Liver (tissue), 9 donors: Measurements from ENCODE around the gene FBXO3. TPM values are rescaled to one million over a fixed set of nuclear protein-coding genes. Genes with fewer than 3 reads are reported as not detected.

ENCODE experiments used
- DNase-seq: peaks from one replicate; pipeline ENCODE4 v3.0.0-alpha.2; 2017; ENCODE audit warnings: low spot score
- H3K27ac ChIP-seq, 2 donors: one replicate each; pipeline ENCODE4 v1.7.0; 2013; ENCODE audit warnings: inconsistent platforms in 2 of 2, low read length in 2 of 2, control low read depth in 1 of 2, low read depth in 1 of 2, mild to moderate bottlenecking in 1 of 2
- H3K27me3 ChIP-seq, 4 donors: one replicate each; pipeline versions ENCODE4 v1.6.1 to v1.7.0; 2013; ENCODE audit warnings: low read length in 3 of 4, inconsistent platforms in 1 of 4, mild to moderate bottlenecking in 1 of 4, moderate library complexity in 1 of 4; ENCODE audit not compliant: control insufficient read depth in 4 of 4, insufficient read depth in 4 of 4
- H3K36me3 ChIP-seq, 4 donors: one replicate each; pipeline versions ENCODE4 v1.6.1 to v1.7.0; 2013; ENCODE audit warnings: low read length in 3 of 4, mild to moderate bottlenecking in 3 of 4, low read depth in 1 of 4, moderate library complexity in 1 of 4; ENCODE audit not compliant: control insufficient read depth in 4 of 4, insufficient read depth in 3 of 4
- H3K4me1 ChIP-seq, 4 donors: one replicate each; pipeline versions ENCODE4 v1.6.1 to v1.7.0; 2013; ENCODE audit warnings: low read length in 3 of 4, mild to moderate bottlenecking in 3 of 4, moderate library complexity in 1 of 4; ENCODE audit not compliant: control insufficient read depth in 4 of 4, insufficient read depth in 4 of 4
- H3K4me3 ChIP-seq, 3 donors: one replicate each; pipeline versions ENCODE4 v1.6.1 to v1.7.0; 2013; ENCODE audit warnings: low read length in 3 of 3, control low read depth in 1 of 3, low read depth in 1 of 3, mild to moderate bottlenecking in 1 of 3
- H3K9ac ChIP-seq, 2 donors: one replicate each; pipeline ENCODE4 v1.7.0; 2013; ENCODE audit warnings: low read length in 2 of 2, mild to moderate bottlenecking in 2 of 2, moderate library complexity in 2 of 2, control low read depth in 1 of 2, low read depth in 1 of 2
- H3K9me3 ChIP-seq, 4 donors: one replicate each; pipeline versions ENCODE4 v1.6.1 to v1.7.0; 2013; ENCODE audit warnings: low read length in 3 of 4; ENCODE audit not compliant: control insufficient read depth in 4 of 4
- EGR1 ChIP-seq, 2 donors: IDR thresholded peaks; 2 replicates each; pipeline ENCODE4 v1.6.1; 2016 to 2018; ENCODE audit warnings: antibody characterized with exemption in 2 of 2, low read depth in 2 of 2
- FOXA1 ChIP-seq: IDR thresholded peaks from 2 replicates; pipeline ENCODE4 v1.6.1; 2016; ENCODE audit warnings: antibody characterized with exemption
- FOXA2 ChIP-seq: IDR thresholded peaks from 2 replicates; pipeline ENCODE4 v1.6.1; 2016; ENCODE audit warnings: antibody characterized with exemption
- GABPA ChIP-seq, 2 donors: IDR thresholded peaks in 1 of 2; conservative IDR thresholded peaks in 1 of 2; 2 replicates each; pipeline ENCODE4 v1.6.1; 2016; ENCODE audit warnings: antibody characterized with exemption in 2 of 2, mild to moderate bottlenecking in 1 of 2, moderate library complexity in 1 of 2
- HNF4A ChIP-seq, 2 donors: conservative IDR thresholded peaks; 2 replicates each; pipeline ENCODE4 v1.6.1; 2016; ENCODE audit warnings: antibody characterized with exemption in 2 of 2, mild to moderate bottlenecking in 2 of 2
- HNF4G ChIP-seq: IDR thresholded peaks from 2 replicates; pipeline ENCODE4 v1.6.1; 2016; ENCODE audit warnings: antibody characterized with exemption
- JUND ChIP-seq, 2 donors: IDR thresholded peaks; 2 replicates each; pipeline ENCODE4 v1.6.1; 2016; ENCODE audit warnings: antibody characterized with exemption in 2 of 2
- NR2F2 ChIP-seq: IDR thresholded peaks from 2 replicates; pipeline ENCODE4 v1.6.1; 2016; ENCODE audit warnings: antibody characterized with exemption
- RXRA ChIP-seq, 2 donors: IDR thresholded peaks; 2 replicates each; pipeline ENCODE4 v1.6.1; 2017 to 2018; ENCODE audit warnings: antibody characterized with exemption in 2 of 2, mild to moderate bottlenecking in 1 of 2
- SP1 ChIP-seq: IDR thresholded peaks from 2 replicates; pipeline ENCODE4 v1.6.1; 2018; ENCODE audit warnings: antibody characterized with exemption, mild to moderate bottlenecking
- TAF1 ChIP-seq: conservative IDR thresholded peaks from 2 replicates; pipeline ENCODE4 v1.6.1; 2016; ENCODE audit warnings: antibody characterized with exemption, mild to moderate bottlenecking
- YY1 ChIP-seq: IDR thresholded peaks from 2 replicates; pipeline ENCODE4 v1.6.1; 2016; ENCODE audit warnings: antibody characterized with exemption, mild to moderate bottlenecking
- WGBS: extraction: QIAGEN DNeasy Blood & Tissue Kit; methylation state at CpG from one replicate; pipeline ENCODE4 v1.1.7; 2013; 5-methylcytosine and 5-hydroxymethylcytosine counted together
- polyA plus RNA-seq, 2 donors: library from polyadenylated mRNA; stranded (reverse) in 1 of 2; unstranded in 1 of 2; fragments of 200-250 nt in 1 of 2; fragments of >200 nt in 1 of 2; fragmentation: Nextera tagmentation in 1 of 2; extraction: Ambion mirVana in 1 of 2; gene quantifications; one replicate each; pipeline versions ENCODE4 v1.2.1 to v1.2.3, GENCODE V29; 2013 to 2015
- total RNA-seq, 2 donors: library from RNA; depleted of rRNA; stranded (reverse); fragments of >200 nt; gene quantifications; one replicate each; pipeline ENCODE4 v1.2.3, GENCODE V29; 2014
- TF ChIP-seq, protein P1 (sequence below): IDR thresholded peaks from 2 replicates; pipeline ENCODE4 v1.6.1; 2016; ENCODE audit warnings: antibody characterized with exemption
- TF ChIP-seq, protein P2 (sequence below): IDR thresholded peaks from 2 replicates; pipeline ENCODE4 v1.6.1; 2016; ENCODE audit warnings: antibody characterized with exemption
- TF ChIP-seq, protein P3 (sequence below): IDR thresholded peaks from 2 replicates; pipeline ENCODE4 v1.6.1; 2016; ENCODE audit warnings: antibody characterized with exemption
- TF ChIP-seq, protein P4 (sequence below): fragments of 150-350 bp; IDR thresholded peaks from 2 replicates; pipeline ENCODE4 v1.5.1; 2017; ENCODE audit warnings: improper control_type of control experiment, low read depth, low read length; ENCODE audit not compliant: missing input control
- TF ChIP-seq, protein P5 (sequence below): IDR thresholded peaks from 2 replicates; pipeline ENCODE4 v1.6.1; 2016; ENCODE audit warnings: antibody characterized with exemption, mild to moderate bottlenecking
- donor health status: healthy.
- donor health status: healthy.
- donor health status: healthy.
- donor health status: healthy.
- donor health status: healthy.

The FBXO3 gene
- total and polyA plus RNA-seq, 4 donors, result 12.2 to 36.4 (median 18.8) TPM

DNA sequence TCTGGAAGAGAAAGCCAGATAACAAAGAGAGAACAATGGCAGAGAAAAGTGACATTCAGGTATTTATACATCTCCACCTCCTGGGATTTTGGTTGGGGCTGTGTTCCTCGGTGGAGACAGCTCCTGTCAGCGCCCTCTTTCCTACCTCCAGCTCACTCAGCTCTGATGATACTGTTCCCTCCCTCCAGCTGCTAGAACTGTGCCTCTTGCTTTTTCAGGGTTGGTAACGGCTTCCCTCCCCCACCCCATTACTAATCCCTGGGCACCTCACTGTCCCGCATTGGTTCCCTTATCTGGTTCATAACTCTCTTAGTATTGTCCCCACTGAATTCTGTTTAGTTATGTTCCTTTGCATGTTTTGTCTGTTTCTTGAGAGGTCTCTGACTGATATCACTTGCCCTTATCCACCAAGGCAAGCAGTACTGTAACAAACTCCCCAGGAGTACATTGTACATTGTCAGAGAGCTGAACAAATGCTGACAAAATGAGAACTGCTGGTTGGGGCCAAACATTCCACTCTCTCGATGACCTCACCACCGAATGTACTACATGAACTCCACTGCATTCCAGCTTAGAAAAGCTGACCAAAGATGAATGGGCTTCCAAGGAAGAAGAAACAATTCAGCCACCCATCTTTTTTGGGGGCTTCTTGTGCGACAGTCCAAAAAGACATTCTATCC is 5.7 kb upstream of the FBXO3 start:
- Histone ChIP-seq H3K27ac (no peak overlapping the region), H3K27me3 (no peaks in the 10 kb centered on the region), H3K4me1 (peaks cover 0 to 2% (median under 1%) of the 10 kb centered on the region in 4 donors), H3K4me3 (no peak overlapping the region), H3K36me3 (no peaks in the 10 kb centered on the region), H3K9me3 (no peaks in the 10 kb centered on the region), H3K9ac (no peak overlapping the region)
- TF ChIP-seq YY1 (no peak), FOXA1 (no peak), JUND (IDR thresholded peaks at IDR 0.05) (no peak), NR2F2 (no peak), SP1 (no peak), HNF4A (conservative IDR thresholded peaks at IDR 0.05) (no peak), RXRA (IDR thresholded peaks at IDR 0.05) (no peak), HNF4G (no peak), GABPA (IDR thresholded peaks at IDR 0.05 in 1 of 2, conservative IDR thresholded peaks at IDR 0.05 in 1 of 2) (no peak)
- TF ChIP-seq, protein P1, sequence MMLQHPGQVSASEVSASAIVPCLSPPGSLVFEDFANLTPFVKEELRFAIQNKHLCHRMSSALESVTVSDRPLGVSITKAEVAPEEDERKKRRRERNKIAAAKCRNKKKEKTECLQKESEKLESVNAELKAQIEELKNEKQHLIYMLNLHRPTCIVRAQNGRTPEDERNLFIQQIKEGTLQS, result no peak
- TF ChIP-seq, protein P2, sequence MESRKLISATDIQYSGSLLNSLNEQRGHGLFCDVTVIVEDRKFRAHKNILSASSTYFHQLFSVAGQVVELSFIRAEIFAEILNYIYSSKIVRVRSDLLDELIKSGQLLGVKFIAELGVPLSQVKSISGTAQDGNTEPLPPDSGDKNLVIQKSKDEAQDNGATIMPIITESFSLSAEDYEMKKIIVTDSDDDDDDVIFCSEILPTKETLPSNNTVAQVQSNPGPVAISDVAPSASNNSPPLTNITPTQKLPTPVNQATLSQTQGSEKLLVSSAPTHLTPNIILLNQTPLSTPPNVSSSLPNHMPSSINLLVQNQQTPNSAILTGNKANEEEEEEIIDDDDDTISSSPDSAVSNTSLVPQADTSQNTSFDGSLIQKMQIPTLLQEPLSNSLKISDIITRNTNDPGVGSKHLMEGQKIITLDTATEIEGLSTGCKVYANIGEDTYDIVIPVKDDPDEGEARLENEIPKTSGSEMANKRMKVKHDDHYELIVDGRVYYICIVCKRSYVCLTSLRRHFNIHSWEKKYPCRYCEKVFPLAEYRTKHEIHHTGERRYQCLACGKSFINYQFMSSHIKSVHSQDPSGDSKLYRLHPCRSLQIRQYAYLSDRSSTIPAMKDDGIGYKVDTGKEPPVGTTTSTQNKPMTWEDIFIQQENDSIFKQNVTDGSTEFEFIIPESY, result no peak
- DNase-seq, result no peak
- WGBS, result 74% methylated on average over 7 of the region's 7 CpGs

DNA sequence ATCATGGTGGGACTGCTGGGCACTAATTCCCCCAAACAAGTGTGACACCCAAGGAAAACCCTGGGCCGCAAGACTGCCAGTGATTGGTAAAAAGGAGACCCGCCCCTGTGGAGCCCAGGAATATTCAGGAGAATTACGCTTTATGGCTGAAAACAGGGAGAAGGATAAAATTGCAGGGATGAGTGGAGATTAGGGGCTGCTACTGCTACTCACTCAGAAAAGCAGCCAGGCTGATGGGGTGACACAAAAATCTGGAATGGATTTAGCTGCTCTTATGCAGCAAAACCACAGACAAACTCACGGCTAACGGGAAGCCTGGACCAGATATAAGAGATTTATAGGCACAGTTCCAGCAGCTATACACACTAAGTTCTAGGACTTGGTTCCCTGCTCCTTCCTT is 4.4 kb upstream of the FBXO3 start:
- Histone ChIP-seq H3K27ac (no peak overlapping the region), H3K36me3 (no peaks in the 10 kb centered on the region), H3K9me3 (no peaks in the 10 kb centered on the region), H3K4me1 (peaks cover 0 to 8% (median 2%) of the 10 kb centered on the region in 4 donors), H3K9ac (no peak overlapping the region), H3K4me3 (no peak overlapping the region), H3K27me3 (no peaks in the 10 kb centered on the region)
- no peak for TF ChIP-seq HNF4A (conservative IDR thresholded peaks at IDR 0.05)
- TF ChIP-seq, protein P3, sequence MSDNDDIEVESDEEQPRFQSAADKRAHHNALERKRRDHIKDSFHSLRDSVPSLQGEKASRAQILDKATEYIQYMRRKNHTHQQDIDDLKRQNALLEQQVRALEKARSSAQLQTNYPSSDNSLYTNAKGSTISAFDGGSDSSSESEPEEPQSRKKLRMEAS, result no peak
- TF ChIP-seq EGR1 (IDR thresholded peaks at IDR 0.05; ENCODE audit: low read depth in 2 of 2), result no peak
- no peak for DNase-seq
- 76% methylated on average over 5 of the region's 5 CpGs for WGBS

DNA sequence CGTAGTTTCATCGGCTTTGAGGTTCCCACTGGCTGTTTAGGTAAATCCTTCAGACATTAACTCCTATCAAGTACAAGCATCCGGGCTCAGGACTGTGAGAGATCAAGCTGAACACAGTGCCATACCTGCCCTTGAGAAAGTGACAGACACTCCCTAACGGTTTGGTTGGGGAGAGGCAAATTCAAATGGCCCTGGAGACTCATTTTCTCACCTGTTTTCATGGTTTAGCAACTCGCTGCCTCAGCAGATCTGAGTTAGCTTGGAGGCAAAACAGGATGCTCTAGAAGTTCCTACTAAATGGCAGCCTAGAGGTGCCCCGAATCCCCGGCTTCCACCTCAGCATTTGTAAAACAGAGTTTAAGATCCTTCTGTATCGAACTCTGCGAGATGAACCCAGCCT is 3.6 kb upstream of the FBXO3 start:
- H3K36me3 ChIP-seq, result no peaks in the 10 kb centered on the region
- H3K4me1 ChIP-seq, result peaks cover 0 to 16% (median 9%) of the 10 kb centered on the region in 4 donors
- no peak overlapping the region for H3K27ac ChIP-seq
- no peaks in the 10 kb centered on the region for H3K9me3 ChIP-seq
- no peaks in the 10 kb centered on the region for H3K27me3 ChIP-seq
- DNase-seq, result no peak
- TF ChIP-seq, protein P4, sequence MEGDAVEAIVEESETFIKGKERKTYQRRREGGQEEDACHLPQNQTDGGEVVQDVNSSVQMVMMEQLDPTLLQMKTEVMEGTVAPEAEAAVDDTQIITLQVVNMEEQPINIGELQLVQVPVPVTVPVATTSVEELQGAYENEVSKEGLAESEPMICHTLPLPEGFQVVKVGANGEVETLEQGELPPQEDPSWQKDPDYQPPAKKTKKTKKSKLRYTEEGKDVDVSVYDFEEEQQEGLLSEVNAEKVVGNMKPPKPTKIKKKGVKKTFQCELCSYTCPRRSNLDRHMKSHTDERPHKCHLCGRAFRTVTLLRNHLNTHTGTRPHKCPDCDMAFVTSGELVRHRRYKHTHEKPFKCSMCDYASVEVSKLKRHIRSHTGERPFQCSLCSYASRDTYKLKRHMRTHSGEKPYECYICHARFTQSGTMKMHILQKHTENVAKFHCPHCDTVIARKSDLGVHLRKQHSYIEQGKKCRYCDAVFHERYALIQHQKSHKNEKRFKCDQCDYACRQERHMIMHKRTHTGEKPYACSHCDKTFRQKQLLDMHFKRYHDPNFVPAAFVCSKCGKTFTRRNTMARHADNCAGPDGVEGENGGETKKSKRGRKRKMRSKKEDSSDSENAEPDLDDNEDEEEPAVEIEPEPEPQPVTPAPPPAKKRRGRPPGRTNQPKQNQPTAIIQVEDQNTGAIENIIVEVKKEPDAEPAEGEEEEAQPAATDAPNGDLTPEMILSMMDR, result no peak
- TF ChIP-seq, protein P5, sequence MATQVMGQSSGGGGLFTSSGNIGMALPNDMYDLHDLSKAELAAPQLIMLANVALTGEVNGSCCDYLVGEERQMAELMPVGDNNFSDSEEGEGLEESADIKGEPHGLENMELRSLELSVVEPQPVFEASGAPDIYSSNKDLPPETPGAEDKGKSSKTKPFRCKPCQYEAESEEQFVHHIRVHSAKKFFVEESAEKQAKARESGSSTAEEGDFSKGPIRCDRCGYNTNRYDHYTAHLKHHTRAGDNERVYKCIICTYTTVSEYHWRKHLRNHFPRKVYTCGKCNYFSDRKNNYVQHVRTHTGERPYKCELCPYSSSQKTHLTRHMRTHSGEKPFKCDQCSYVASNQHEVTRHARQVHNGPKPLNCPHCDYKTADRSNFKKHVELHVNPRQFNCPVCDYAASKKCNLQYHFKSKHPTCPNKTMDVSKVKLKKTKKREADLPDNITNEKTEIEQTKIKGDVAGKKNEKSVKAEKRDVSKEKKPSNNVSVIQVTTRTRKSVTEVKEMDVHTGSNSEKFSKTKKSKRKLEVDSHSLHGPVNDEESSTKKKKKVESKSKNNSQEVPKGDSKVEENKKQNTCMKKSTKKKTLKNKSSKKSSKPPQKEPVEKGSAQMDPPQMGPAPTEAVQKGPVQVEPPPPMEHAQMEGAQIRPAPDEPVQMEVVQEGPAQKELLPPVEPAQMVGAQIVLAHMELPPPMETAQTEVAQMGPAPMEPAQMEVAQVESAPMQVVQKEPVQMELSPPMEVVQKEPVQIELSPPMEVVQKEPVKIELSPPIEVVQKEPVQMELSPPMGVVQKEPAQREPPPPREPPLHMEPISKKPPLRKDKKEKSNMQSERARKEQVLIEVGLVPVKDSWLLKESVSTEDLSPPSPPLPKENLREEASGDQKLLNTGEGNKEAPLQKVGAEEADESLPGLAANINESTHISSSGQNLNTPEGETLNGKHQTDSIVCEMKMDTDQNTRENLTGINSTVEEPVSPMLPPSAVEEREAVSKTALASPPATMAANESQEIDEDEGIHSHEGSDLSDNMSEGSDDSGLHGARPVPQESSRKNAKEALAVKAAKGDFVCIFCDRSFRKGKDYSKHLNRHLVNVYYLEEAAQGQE, result no peak
- TF ChIP-seq JUND (IDR thresholded peaks at IDR 0.05), result no peak
- no peak for TF ChIP-seq RXRA (IDR thresholded peaks at IDR 0.05)
- no peak for TF ChIP-seq GABPA (IDR thresholded peaks at IDR 0.05 in 1 of 2, conservative IDR thresholded peaks at IDR 0.05 in 1 of 2)
- no peak for TF ChIP-seq NR2F2
- TF ChIP-seq YY1, result no peak
- no peak for TF ChIP-seq HNF4G
- no peak for TF ChIP-seq EGR1 (IDR thresholded peaks at IDR 0.05; ENCODE audit: low read depth in 2 of 2)
- TF ChIP-seq HNF4A (conservative IDR thresholded peaks at IDR 0.05), result no peak
- TF ChIP-seq FOXA2, result no peak
- TF ChIP-seq, protein P1, result no peak
- TF ChIP-seq TAF1, result no peak
- no peak for TF ChIP-seq SP1
- TF ChIP-seq, protein P3, result no peak
- H3K9ac ChIP-seq, result no peak overlapping the region
- H3K4me3 ChIP-seq, result no peak overlapping the region
- 78% methylated on average over 9 of the region's 9 CpGs for WGBS
